Germinal center (tissue), 1 donor: Measurements from ENCODE around the gene GPR68.
"Not testable (repeated sequence)": the region's sequence is repeated elsewhere in the genome, so short reads cannot be mapped to it uniquely, and the experiment has no call there.

Source experiments
- DNase-seq: peaks from one replicate; pipeline ENCODE4 v3.0.0; 2012; ENCODE audit warnings: mixed read lengths, low spot score

The GPR68 gene

GRCh38 chr14:91252871-91253794, 8.6 kb upstream of the GPR68 start:
- peak; percentile 57 for DNase-seq

GRCh38 chr14:91250912-91251311, 6.4 kb upstream of the GPR68 start:
- no peak for DNase-seq

GRCh38 chr14:91249841-91250616, 5.5 kb upstream of the GPR68 start:
- no peak for DNase-seq

GRCh38 chr14:91246051-91246852, 1.7 kb upstream of the GPR68 start:
- DNase-seq = no peak

- not testable (repeated sequence) for DNase-seq
These were observed 1.1 kb upstream of the GPR68 start for GRCh38 chr14:91245616-91246015.

- DNase-seq = no peak
These were observed 525 bp upstream of the GPR68 start for GRCh38 chr14:91245029-91245428.

- DNase-seq = no peak
These were observed 1.4 kb downstream of the GPR68 start for GRCh38 chr14:91243074-91243471.

GRCh38 chr14:91242635-91243034, 1.9 kb downstream of the GPR68 start:
- DNase-seq = no peak

GRCh38 chr14:91241863-91242262, 2.6 kb downstream of the GPR68 start:
- peak; percentile 76 for DNase-seq

GRCh38 chr14:91238661-91239060, 5.8 kb downstream of the GPR68 start:
- DNase-seq = no peak

GRCh38 chr14:91238085-91238484, 6.4 kb downstream of the GPR68 start:
- DNase-seq = no peak

GRCh38 chr14:91237219-91237618, 7.3 kb downstream of the GPR68 start:
- no peak for DNase-seq

GRCh38 chr14:91235841-91236240, 8.7 kb downstream of the GPR68 start:
- no peak for DNase-seq

- no peak for DNase-seq
These were observed 9.8 kb downstream of the GPR68 start for GRCh38 chr14:91234791-91235114.

- DNase-seq = no peak
These were observed 10.3 kb downstream of the GPR68 start for GRCh38 chr14:91233936-91234790.

- no peak for DNase-seq
These were observed 11.9 kb downstream of the GPR68 start for GRCh38 chr14:91232603-91233002.

- DNase-seq = no peak
These were observed 12.5 kb downstream of the GPR68 start for GRCh38 chr14:91232052-91232451.

GRCh38 chr14:91231446-91231845, 13.1 kb downstream of the GPR68 start:
- no peak for DNase-seq

GRCh38 chr14:91230397-91231035, 14.0 kb downstream of the GPR68 start:
- no peak for DNase-seq

- no peak for DNase-seq
These were observed 14.7 kb downstream of the GPR68 start for GRCh38 chr14:91229743-91230200.

GRCh38 chr14:91229005-91229382, 15.5 kb downstream of the GPR68 start:
- no peak for DNase-seq
